HG03045 (cell line): ENCODE results near the gene MRTFB.
A peak's percentile ranks its signal among the peaks of the same experiment; 100 is the strongest.

Source experiments
- ATAC-seq: cut with Tn5 transposase; IDR thresholded peaks from one replicate; pipeline ENCODE4 v1.9.1; 2021; ENCODE audit warnings: mild to moderate bottlenecking, moderate library complexity; ENCODE audit not compliant: unreplicated experiment

Gene MRTFB

GRCh38 chr16:14304891-14305460 lies 233.9 kb downstream of the MRTFB start:
- ATAC-seq = no peak

- ATAC-seq = no peak
Measured at GRCh38 chr16:14306485-14307058, 235.5 kb downstream of the MRTFB start.

- ATAC-seq = no peak
Measured at GRCh38 chr16:14307059-14307526, 236.0 kb downstream of the MRTFB start.

- no peak for ATAC-seq
Measured at GRCh38 chr16:14307527-14308367, 236.6 kb downstream of the MRTFB start.

- no peak for ATAC-seq
Measured at GRCh38 chr16:14308368-14308723, 237.2 kb downstream of the MRTFB start.

- no peak for ATAC-seq
Measured at GRCh38 chr16:14309001-14309886, 238.1 kb downstream of the MRTFB start.

- ATAC-seq = no peak
Measured at GRCh38 chr16:14309906-14310305, 238.8 kb downstream of the MRTFB start.

GRCh38 chr16:14310519-14310991 lies 239.4 kb downstream of the MRTFB start:
- peak; percentile 53 for ATAC-seq

GRCh38 chr16:14314116-14314515 lies 243.0 kb downstream of the MRTFB start:
- no peak for ATAC-seq

- no peak for ATAC-seq
Measured at GRCh38 chr16:14315683-14316320, 244.7 kb downstream of the MRTFB start.
